AG20443 (cell line): ENCODE results near the gene TMED4.
A peak's percentile ranks its signal among the peaks of the same experiment; 100 is the strongest.

ENCODE experiments used
- DNase-seq: peaks from one replicate; pipeline ENCODE4 v3.0.0; 2012; ENCODE audit warnings: low spot score, mixed read lengths

The TMED4 gene

DNA sequence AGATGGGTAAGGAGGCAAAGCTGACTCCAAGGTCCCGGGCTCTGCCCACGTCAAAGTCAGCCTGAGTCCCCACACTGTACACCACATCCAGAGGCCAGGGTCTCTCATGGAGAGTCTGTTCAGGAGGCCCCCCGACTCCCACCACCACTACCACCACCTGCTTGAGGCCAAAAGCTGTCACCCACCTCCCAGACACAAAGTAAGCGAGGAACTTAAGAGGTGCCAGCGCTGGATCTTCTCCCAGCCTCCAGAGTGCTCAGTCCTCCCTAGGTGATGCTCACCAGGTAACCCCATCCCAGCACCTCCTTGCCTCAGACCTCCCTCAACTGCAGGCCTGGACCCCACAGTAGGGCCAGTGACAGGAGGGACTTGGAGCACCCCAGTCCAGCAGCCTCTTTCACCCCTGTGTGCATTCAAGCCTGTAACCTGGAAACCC, 41.4 kb downstream of the TMED4 start:
- DNase-seq: no peak

GRCh38 chr7:44539669-44540506, 42.1 kb downstream of the TMED4 start:
- DNase-seq: peak; percentile 8

GRCh38 chr7:44538798-44539668, 43.0 kb downstream of the TMED4 start:
- DNase-seq: peak; percentile 8

GRCh38 chr7:44538093-44538797, 43.8 kb downstream of the TMED4 start:
- DNase-seq: no peak

DNA sequence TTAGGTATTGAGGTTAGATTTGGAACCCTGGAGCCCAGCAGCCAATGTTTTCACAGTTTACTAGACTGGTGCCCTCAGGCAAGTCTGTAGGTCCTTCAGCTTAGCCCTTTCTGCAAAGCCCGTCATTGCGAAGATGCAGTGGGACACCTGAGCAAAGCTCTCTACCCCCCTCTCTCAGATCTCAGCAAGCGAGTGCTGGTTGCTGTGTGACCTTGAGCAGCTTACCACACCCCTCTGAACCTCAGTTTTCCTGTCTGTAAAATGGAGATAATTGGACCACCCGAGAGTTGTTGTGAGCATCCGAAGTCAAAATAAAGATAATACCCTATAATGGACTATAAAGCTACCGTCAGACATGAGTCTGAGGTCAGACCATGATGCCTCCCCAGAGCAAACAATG, 44.6 kb downstream of the TMED4 start:
- DNase-seq: peak; percentile 8

DNA sequence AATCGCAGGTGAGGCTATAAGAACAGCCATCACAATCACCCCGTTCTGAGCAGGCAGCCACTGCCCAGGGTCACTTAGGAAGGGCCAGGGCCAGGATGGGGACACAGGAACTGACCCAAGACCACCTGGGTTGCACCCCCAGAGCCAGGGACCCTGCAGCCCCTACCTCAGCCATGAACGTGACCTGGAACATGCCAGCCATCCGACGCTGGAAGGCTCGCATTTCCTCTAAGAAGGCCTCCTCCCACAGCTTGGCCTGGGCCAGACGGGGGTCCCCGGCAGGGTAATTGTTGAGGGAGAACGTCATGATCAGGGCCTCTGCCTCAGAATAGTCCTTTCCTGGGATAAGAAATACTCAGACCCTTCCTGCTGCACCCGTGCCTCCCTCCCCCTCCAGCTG, 45.9 kb downstream of the TMED4 start:
- no peak for DNase-seq

- DNase-seq: peak; percentile 8
These were observed 46.5 kb downstream of the TMED4 start for GRCh38 chr7:44535348-44536064.

- peak; percentile 69 for DNase-seq
These were observed 47.5 kb downstream of the TMED4 start for GRCh38 chr7:44534501-44534900.

DNA sequence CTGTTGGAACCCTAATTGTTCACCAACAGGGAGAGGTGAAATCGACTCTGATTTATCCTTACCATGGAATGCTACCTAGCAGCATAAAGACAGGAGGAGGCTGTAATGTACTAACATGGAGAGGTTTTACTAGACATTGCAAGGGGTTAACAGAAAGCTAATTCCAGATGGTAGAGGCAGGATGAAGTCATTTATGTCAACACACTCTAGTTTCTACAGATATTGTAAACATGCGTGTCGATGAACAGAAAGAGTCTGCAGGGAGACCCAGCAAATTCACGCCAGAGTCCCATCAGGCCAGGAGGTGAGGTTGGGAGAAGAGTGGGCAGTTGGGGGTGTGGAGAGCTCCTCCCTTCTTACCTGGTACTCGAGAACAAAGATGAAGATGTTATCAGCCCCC, 47.9 kb downstream of the TMED4 start:
- peak; percentile 9 for DNase-seq

DNA sequence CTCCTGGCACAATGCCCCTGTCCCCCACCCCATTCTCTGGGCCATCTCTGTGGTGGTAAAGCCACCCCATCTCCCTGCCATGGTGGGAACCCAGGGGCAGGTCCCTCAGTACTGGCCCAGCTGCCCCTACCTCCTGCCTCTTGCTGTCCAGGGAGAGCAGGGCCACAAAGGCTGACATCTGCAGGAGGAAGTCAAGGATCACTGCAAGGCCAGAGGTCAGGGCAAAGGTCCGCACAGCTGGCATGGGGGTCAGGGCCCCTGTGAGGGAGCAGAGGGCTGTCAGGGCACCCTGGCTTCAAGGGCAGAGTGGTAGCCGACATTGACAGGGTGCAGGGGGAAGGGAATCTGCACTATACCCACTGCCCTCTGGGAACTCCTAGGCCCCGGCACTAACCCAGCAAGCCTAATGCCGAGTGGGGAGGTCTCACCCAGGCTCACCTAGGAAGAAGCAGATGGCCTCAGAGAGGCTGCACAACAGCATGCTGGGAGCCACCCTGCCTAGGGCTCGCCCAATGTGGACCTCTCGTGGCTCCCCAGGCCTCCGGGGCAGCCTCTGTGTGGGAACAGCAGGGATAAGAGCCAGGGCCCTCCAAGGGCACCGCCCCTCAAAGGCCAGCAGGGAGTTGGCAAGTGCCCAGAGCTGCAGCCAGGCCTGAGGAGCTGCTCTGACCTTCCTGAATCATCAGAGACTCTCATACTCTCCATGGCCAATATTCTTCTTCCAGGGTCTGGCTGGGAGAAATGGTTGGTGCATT, 48.6 kb downstream of the TMED4 start:
- peak; percentile 72 for DNase-seq

GRCh38 chr7:44531421-44532380, 50.3 kb downstream of the TMED4 start:
- DNase-seq: peak; percentile 7

GRCh38 chr7:44530990-44531389, 51.0 kb downstream of the TMED4 start:
- DNase-seq: peak; percentile 28
